GM19099 (cell line): ENCODE data around the gene CNTNAP5.

ENCODE experiments used
- POLR2A ChIP-seq: IDR thresholded peaks from 3 replicates; pipeline ENCODE4 v1.6.1; 2011; ENCODE audit warnings: low read depth; ENCODE audit not compliant: insufficient read length; ENCODE audit errors: extremely low read depth

Gene CNTNAP5

DNA sequence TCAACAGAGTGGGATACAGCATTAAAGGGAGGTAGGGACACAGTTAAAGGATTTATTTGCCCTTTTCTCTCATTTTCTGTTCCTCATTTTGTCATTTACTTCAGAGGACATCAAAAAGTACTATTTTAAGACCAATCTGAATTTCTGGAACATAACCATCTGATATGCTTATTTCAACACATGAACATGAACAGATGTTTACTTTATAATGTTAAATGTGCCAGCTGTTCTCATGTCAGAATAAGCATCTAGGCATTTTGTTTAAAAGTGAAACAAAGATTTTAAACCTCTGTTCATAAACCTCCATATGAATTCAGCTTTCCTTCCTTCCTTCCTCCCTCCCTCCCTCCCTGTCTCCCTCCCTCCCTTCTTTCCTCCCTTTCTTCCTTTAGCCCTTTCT is 677.7 kb downstream of the CNTNAP5 start:
- TF ChIP-seq POLR2A, result no peak

- TF ChIP-seq POLR2A, result no peak
Measured at GRCh38 chr2:124704071-124704925, 679.2 kb downstream of the CNTNAP5 start.

DNA sequence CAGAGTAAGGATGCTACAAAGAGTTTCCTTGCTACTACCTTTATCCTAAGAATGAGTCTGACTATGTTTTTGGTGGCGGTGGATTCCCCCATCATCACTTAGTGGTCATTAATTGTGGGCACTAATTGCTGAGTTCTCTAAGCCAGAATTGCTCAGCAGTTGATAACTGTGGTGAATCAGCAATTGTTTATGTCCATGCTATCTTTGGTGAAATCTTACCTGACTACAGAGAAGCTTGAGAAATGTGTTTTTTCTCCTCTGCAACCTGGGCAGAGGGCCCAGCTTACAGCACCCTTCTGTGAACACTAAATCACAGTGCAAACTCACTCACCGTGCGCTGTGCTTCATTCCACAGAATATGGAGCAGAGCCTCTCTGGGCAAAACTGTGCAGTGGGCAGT is 683.6 kb downstream of the CNTNAP5 start:
- no peak for TF ChIP-seq POLR2A

GRCh38 chr2:124713969-124714368 is 688.9 kb downstream of the CNTNAP5 start:
- TF ChIP-seq POLR2A, result no peak

GRCh38 chr2:124725187-124725586 is 700.1 kb downstream of the CNTNAP5 start:
- no peak for TF ChIP-seq POLR2A

GRCh38 chr2:124740636-124741035 is 715.5 kb downstream of the CNTNAP5 start:
- TF ChIP-seq POLR2A, result no peak

- no peak for TF ChIP-seq POLR2A
Measured at GRCh38 chr2:124753842-124754241, 728.8 kb downstream of the CNTNAP5 start.

GRCh38 chr2:124755386-124755785 is 730.3 kb downstream of the CNTNAP5 start:
- TF ChIP-seq POLR2A, result no peak

GRCh38 chr2:124756048-124756447 is 731.0 kb downstream of the CNTNAP5 start:
- no peak for TF ChIP-seq POLR2A

DNA sequence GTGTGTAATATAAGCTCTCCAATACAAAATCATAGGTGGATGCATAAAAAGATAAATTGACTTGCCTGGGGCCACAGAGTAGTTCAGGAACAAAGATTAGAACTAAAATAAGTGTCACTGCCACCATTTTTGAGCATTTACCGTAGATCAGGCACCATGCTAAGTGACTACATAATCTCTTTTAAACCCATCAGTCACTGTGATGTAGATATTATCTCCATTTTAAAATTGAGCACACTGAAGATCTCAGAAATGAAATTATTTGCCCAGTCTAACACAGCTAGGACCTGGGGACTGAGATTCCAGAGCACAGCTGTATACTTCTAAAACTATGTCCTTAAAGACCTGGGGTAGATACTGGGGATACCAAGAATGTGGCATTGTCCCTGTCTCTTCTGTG is 737.3 kb downstream of the CNTNAP5 start:
- TF ChIP-seq POLR2A, result no peak

- TF ChIP-seq POLR2A, result no peak
Measured at GRCh38 chr2:124763611-124764010, 738.5 kb downstream of the CNTNAP5 start.

- no peak for TF ChIP-seq POLR2A
Measured at GRCh38 chr2:124774781-124775180, 749.7 kb downstream of the CNTNAP5 start.

DNA sequence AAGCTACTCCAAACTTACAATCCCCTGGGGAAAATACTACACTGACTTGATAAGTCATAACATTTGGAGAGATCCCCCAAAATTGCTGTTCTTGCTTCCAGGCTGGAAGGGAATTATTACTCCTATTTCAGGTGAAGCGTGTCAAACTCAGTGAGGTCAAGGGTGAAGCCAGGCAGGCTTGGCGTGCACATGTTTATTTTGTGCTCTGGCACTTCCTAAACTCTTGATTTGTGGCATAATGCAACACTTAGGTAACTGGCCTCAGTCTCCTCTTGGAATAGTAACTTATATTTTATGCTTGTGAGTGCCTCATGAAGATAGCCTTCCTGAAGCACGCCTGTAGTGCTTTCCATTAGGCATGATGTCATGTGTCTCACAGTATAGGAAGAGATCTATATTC is 751.2 kb downstream of the CNTNAP5 start:
- TF ChIP-seq POLR2A, result no peak

DNA sequence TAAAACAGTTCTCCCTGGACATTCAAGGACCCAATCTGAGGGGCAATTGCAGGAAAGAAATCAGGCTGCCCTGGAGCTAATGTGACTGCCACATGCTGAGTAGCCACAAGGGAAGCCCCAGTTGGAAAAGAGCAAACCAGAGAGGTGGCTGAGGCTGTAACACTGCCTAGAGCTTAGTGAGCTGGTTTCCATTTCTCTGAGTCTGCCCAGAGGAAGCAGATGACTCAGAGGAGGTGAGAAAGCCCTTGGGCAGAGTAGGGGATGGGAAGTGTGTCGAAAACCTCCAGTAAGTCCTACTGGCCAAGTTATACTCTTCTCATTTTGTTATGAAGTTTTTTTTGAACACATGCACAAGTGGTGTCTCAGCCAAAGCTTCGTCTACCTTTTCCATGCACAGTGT is 753.0 kb downstream of the CNTNAP5 start:
- no peak for TF ChIP-seq POLR2A

DNA sequence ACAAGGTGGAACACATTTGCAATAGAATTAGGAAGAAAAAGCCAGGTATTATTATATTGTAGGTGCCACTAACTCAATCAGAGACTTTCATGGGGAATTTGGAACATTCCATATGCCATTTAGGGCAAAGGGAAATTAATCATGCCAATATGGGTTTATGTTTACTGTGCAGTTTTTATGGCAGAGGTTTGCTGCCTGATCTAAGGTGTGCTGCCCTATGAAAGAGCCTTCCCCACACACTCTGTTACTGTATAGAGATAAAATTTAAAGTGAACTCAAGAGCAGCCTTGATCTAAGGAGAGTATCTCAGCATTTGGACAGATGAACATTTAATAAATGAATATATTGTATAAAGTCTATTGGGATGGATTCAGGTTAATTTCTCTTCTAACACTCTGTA is 771.6 kb downstream of the CNTNAP5 start:
- TF ChIP-seq POLR2A, result no peak

DNA sequence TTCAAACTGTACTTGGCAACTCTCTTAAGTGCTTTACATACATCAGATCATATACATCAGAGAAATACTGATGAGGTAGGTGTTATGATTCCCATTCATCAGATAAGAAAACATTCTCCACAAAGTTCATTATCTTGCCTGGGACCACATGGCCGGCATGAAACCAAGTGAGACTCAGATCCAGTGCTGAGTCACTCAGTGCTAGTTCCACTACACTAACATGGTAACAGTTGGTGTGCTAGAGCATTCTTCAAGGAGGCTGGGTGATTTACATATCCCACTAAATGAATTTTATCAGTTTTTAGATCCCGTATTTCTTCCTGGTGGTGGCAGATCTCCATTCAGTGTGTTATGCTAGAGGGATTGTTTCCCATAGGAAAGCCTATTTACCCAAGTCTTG is 772.0 kb downstream of the CNTNAP5 start:
- TF ChIP-seq POLR2A, result no peak

DNA sequence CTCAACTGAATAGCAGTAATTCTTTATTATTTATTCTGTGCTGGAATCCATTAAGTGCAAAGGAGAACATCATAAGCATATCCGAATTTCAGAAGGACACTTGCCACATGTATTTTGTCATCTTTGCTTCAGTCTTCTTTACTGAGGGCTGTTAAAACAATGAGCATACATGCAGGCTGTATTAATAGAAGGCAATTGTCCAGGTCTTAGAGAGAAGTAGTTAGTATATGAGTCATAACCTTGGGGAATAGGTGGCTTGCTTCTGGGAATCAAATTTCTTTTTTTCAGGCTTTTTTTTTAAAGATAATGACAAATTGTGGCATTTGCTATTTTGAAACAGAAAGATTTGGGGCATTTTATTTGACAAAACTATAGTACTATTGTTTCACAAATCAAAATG is 773.5 kb downstream of the CNTNAP5 start:
- TF ChIP-seq POLR2A, result no peak
